Measurements from ENCODE around the gene HS1BP3.

DNA sequence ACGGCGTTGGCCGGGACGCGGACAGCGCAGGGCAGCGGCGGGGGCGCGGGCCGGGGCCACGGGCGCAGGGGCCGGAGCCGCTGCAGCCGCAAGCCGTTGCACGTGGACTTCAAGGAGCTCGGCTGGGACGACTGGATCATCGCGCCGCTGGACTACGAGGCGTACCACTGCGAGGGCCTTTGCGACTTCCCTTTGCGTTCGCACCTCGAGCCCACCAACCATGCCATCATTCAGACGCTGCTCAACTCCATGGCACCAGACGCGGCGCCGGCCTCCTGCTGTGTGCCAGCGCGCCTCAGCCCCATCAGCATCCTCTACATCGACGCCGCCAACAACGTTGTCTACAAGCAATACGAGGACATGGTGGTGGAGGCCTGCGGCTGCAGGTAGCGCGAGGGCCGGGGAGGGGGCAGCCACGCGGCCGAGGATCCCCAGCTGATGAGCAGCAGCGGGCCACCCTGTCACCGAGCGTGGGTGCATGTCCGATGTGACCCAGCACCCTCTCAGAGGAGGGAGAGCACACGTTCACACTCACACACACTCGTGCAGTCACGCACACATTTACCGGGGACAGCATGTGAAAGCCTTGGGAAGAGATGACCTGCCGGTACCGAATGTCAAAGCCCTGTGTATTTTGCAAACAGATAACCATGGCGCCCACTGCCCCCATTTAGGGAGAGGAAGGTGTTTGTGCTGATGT is 20.3 kb upstream of the HS1BP3 start:
- TF ChIP-seq YY1 (IDR thresholded peaks at IDR 0.05; ENCODE audit: low read depth) (no peak), TCF12 (IDR thresholded peaks at IDR 0.05; ENCODE audit: low read depth) (no peak), TAF1 (IDR thresholded peaks at IDR 0.05; ENCODE audit: low read depth) (no peak), ZBTB7A (IDR thresholded peaks at IDR 0.05; ENCODE audit: low read depth) (no peak), NFIC (IDR thresholded peaks at IDR 0.05) (no peak), RAD21 (IDR thresholded peaks at IDR 0.05; ENCODE audit: low read depth) (no peak), TEAD4 (IDR thresholded peaks at IDR 0.05) (no peak), FOXM1 (IDR thresholded peaks at IDR 0.05; ENCODE audit: borderline replicate concordance, low read depth) (no peak), CREB1 (IDR thresholded peaks at IDR 0.05; ENCODE audit: low read depth) (no peak), EGR1 (IDR thresholded peaks at IDR 0.05) (no peak)
- TF ChIP-seq, protein P1, sequence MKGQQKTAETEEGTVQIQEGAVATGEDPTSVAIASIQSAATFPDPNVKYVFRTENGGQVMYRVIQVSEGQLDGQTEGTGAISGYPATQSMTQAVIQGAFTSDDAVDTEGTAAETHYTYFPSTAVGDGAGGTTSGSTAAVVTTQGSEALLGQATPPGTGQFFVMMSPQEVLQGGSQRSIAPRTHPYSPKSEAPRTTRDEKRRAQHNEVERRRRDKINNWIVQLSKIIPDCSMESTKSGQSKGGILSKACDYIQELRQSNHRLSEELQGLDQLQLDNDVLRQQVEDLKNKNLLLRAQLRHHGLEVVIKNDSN (IDR thresholded peaks at IDR 0.05) = no peak
- TF ChIP-seq, protein P2, sequence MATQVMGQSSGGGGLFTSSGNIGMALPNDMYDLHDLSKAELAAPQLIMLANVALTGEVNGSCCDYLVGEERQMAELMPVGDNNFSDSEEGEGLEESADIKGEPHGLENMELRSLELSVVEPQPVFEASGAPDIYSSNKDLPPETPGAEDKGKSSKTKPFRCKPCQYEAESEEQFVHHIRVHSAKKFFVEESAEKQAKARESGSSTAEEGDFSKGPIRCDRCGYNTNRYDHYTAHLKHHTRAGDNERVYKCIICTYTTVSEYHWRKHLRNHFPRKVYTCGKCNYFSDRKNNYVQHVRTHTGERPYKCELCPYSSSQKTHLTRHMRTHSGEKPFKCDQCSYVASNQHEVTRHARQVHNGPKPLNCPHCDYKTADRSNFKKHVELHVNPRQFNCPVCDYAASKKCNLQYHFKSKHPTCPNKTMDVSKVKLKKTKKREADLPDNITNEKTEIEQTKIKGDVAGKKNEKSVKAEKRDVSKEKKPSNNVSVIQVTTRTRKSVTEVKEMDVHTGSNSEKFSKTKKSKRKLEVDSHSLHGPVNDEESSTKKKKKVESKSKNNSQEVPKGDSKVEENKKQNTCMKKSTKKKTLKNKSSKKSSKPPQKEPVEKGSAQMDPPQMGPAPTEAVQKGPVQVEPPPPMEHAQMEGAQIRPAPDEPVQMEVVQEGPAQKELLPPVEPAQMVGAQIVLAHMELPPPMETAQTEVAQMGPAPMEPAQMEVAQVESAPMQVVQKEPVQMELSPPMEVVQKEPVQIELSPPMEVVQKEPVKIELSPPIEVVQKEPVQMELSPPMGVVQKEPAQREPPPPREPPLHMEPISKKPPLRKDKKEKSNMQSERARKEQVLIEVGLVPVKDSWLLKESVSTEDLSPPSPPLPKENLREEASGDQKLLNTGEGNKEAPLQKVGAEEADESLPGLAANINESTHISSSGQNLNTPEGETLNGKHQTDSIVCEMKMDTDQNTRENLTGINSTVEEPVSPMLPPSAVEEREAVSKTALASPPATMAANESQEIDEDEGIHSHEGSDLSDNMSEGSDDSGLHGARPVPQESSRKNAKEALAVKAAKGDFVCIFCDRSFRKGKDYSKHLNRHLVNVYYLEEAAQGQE (IDR thresholded peaks at IDR 0.05; ENCODE audit: low read depth) = no peak
